Coronary artery (tissue), 2 donors: Measurements from ENCODE around the gene HRK.

Source experiments
- DNase-seq: peaks from one replicate; pipeline ENCODE4 v3.0.0-alpha.2; 2017; ENCODE audit warnings: low spot score
- H3K27ac ChIP-seq, 2 donors: fragments of 200-600 bp; sonication (generic); one replicate each; pipeline ENCODE4 v1.5.1; 2016 to 2019
- H3K4me3 ChIP-seq: fragments of 200-600 bp; sonication (generic); 2 replicates; pipeline ENCODE4 v1.5.1; 2016; ENCODE audit warnings: mild to moderate bottlenecking, moderate library complexity
- CTCF ChIP-seq: fragments of 200-600 bp; sonication (generic); IDR thresholded peaks from one replicate; pipeline ENCODE4 v1.5.1; 2019; ENCODE audit warnings: antibody characterized with exemption

Gene HRK

DNA sequence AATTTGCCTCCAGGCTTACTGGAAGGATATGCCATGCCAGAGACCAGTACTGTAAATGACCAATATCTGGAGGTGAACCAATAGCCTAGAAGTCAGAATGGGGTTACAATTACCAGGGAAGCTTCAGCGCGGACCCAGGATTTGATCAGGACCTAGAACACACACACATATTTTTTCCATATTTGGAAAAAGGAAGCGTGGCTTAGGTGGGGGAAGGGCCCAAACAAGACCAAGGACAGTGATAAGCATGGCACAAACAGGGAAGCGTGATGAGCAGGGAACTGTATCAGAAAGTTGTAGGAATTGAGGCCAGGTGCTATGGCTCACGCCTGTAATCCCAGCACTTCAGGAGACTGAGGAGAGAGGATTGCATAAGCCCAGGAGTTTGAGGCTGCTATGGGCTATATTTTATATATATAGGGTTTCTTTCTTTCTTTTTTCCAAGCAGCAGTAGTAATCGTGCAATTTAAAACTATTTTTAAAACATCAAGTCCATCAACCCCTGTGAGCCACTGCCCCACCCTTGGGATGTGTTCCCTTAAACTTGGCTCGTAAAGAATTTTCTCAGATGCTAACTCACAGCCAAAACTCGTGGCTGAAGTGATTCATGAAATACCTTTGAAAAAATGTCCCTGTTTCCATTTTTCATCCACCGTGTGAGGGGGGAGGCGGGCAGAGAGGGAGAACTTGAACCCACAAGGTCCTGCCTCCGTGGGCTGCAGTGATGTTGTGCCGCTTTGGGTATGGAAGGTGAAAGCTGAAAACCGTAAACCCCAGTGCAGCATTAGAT lies 16.7 kb downstream of the HRK start:
- no peak for DNase-seq
- TF ChIP-seq CTCF = no peak
- no peak overlapping the region for H3K27ac ChIP-seq
- no peak overlapping the region for H3K4me3 ChIP-seq

GRCh38 chr12:116863275-116863767 lies 17.9 kb downstream of the HRK start:
- Histone ChIP-seq H3K4me3 (no peak overlapping the region), H3K27ac (no peak overlapping the region)
- DNase-seq = no peak
- no peak for TF ChIP-seq CTCF

DNA sequence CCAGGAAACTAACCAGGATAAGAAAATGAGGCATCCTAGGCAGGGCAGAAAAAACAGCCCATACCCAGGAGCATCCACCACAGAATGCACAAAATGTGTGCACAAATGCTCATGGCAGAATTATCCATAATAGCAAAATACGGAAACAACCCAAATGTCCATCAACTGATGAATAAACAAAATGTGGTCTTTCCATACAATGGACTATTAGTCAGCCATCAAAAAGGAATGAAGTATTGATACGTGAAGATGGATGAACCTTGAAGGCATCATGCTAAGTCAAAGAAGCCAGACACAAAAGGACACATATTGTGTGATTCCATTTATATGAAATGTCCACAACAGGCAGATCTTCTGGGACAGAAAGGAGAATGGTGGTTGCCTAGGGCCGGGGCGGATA lies 19.1 kb downstream of the HRK start:
- no peak for DNase-seq
- Histone ChIP-seq H3K4me3 (no peak overlapping the region), H3K27ac (no peak overlapping the region)
- no peak for TF ChIP-seq CTCF

DNA sequence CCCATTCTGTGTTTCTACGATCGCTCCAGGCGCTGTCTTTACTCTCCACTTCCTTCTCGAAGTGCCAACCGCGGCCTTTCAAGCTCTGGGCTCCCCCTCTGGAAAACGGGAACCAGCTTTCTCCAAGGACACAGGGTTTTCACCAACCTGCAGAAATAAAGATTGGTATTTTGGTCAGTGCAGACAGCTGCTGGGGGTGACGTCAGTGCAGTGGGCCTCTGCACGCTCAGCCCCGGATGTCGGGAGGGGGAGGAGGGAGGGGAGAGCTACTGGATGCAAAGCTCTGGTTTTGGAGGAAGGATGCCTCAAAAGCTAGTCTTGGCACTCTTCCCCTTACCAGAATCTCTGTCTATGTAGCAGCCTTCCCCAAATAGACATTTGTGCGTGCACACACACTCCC lies 19.9 kb downstream of the HRK start:
- TF ChIP-seq CTCF = no peak
- H3K4me3 ChIP-seq = peak overlapping the region; percentile 25
- no peak overlapping the region for H3K27ac ChIP-seq

DNA sequence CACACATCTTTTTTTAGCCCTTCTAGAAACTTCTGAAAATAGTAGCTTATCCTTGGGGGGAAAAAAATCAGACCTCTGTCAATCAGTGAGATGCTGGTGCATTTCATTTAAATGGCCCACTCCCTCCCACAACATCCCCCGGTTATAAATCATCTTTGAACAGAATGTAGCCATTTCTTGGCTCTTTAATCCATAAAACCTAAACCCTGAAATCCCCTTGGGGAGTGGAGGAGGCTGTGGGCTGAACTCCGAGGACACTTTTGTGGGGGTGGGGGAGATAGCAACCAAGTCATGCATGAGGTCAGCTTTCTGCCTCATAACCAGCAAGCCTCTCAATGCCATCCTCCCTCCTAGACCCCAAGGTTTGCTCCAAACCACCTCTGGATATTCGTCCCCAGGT lies 21.0 kb downstream of the HRK start:
- Histone ChIP-seq H3K27ac (no peak overlapping the region), H3K4me3 (peak overlapping the region; percentile 66)
- no peak for DNase-seq
- TF ChIP-seq CTCF = no peak

More for the DNA sequence above, 19.9 kb downstream of the HRK start:
- DNase-seq = no peak

GRCh38 chr12:116859079-116859478 lies 22.2 kb downstream of the HRK start:
- Histone ChIP-seq H3K4me3 (no peak overlapping the region), H3K27ac (no peak overlapping the region)
- no peak for TF ChIP-seq CTCF
- DNase-seq = no peak

DNA sequence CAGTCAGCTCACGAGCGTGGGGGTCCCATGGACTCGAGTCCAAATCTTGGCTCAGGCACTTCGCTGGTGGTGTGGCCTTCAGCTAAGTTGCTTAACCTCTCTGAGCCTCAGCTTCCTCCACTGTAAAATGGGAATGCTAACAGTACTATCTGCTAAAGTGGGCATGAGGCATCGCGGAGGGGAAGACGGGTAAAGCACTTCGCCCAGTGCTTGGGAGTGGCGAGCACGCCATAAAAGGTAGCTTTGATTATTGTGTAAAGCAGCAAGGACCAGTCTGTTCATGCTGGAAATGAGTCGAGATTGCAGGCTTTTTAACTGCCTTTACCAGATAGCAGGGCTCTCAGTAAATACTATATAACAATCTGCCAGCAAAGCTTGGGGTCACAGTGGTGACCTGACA lies 24.5 kb downstream of the HRK start:
- no peak for TF ChIP-seq CTCF
- H3K4me3 ChIP-seq = no peak overlapping the region
- H3K27ac ChIP-seq = no peak overlapping the region
- no peak for DNase-seq
